Measurements from ENCODE around the gene TFR2.

Gene TFR2

DNA sequence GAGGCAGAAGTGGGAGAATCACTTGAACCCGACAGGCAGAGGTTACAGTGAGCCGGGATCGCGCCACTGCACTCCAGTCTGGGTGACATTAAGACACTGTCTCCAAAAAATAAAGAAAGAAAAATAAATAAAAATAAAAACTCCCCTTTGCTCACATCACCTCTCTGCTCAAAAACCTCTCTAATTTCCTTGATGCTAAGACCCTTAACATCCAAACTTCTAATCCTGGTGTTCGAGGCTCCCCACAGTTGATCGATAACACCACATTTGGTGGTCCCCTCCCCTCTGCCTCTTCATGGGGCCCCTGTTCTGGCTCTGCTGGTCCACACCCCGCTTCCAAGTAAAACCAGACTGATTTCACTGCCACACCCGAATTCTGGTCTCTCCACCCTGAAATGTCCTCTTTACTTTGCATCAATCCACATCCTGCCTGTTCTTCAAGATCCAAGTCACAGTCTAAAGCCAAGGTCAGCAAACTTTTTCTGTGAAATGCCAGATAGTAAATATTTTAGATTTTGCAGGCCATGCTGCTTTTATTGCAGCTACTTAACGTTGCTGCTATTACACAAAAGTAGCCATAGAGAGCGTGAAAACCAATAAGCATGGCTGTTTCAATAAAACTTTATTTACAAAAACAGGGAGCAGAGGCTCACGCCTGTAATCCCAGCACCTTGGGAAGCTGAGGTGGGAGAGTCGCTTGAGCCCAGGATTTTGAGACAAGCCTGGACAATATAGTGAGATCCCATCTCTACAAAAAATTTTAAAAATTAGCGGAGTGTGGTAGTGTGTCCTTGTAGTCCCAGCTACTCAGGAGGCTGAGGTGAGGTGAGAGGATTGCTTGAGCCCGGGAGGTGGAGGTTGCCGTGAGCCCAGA, 17.2 kb downstream of the TFR2 start:
- TF ChIP-seq CTCF (IDR thresholded peaks at IDR 0.05; ENCODE audit: low read depth, low read length, missing control alignments), result no peak
- no peak overlapping the region for H3K4me3 ChIP-seq (ENCODE audit: low read depth, low read length)
- no peak for DNase-seq (ENCODE audit: low read depth)
- in situ Hi-C loops (cut with HindIII; ENCODE audit: low sequenced_read_pairs), result no loop called here

GRCh38 chr7:100621554-100621953, 19.8 kb downstream of the TFR2 start:
- in situ Hi-C loops (cut with HindIII; ENCODE audit: low sequenced_read_pairs), result no loop called here
- no peak overlapping the region for H3K4me3 ChIP-seq (ENCODE audit: low read depth, low read length)
- no peak for TF ChIP-seq CTCF (IDR thresholded peaks at IDR 0.05; ENCODE audit: low read depth, low read length, missing control alignments)
- DNase-seq (ENCODE audit: low read depth), result no peak

- TF ChIP-seq CTCF (IDR thresholded peaks at IDR 0.05; ENCODE audit: low read depth, low read length, missing control alignments), result no peak
- in situ Hi-C loops (cut with HindIII; ENCODE audit: low sequenced_read_pairs), result no loop called here
- DNase-seq (ENCODE audit: low read depth), result no peak
- no peak overlapping the region for H3K4me3 ChIP-seq (ENCODE audit: low read depth, low read length)
Measured at GRCh38 chr7:100620804-100621203, 20.5 kb downstream of the TFR2 start.

GRCh38 chr7:100620239-100620638, 21.1 kb downstream of the TFR2 start:
- TF ChIP-seq CTCF (IDR thresholded peaks at IDR 0.05; ENCODE audit: low read depth, low read length, missing control alignments), result no peak
- in situ Hi-C loops (cut with HindIII; ENCODE audit: low sequenced_read_pairs), result no loop called here
- H3K4me3 ChIP-seq (ENCODE audit: low read depth, low read length), result no peak overlapping the region
- no peak for DNase-seq (ENCODE audit: low read depth)

- DNase-seq (ENCODE audit: low read depth), result no peak
- no peak overlapping the region for H3K4me3 ChIP-seq (ENCODE audit: low read depth, low read length)
- no peak for TF ChIP-seq CTCF (IDR thresholded peaks at IDR 0.05; ENCODE audit: low read depth, low read length, missing control alignments)
- in situ Hi-C loops (cut with HindIII; ENCODE audit: low sequenced_read_pairs), result no loop called here
Measured at GRCh38 chr7:100614308-100614861, 27.0 kb downstream of the TFR2 start.

- no peak for DNase-seq (ENCODE audit: low read depth)
- in situ Hi-C loops (cut with HindIII; ENCODE audit: low sequenced_read_pairs), result no loop called here
- H3K4me3 ChIP-seq (ENCODE audit: low read depth, low read length), result peak overlapping the region; percentile 52
- no peak for TF ChIP-seq CTCF (IDR thresholded peaks at IDR 0.05; ENCODE audit: low read depth, low read length, missing control alignments)
Measured at GRCh38 chr7:100613412-100614175, 27.8 kb downstream of the TFR2 start.

All from astrocyte of the cerebellum (primary cell).